T-helper 1 cell treated with Interleukin-12 subunit alpha and Interleukin-12 subunit beta and Interleukin-4 antibody, amounts not matched to agents 30 μg/mL and 1 μg/mL, for 36 hours (primary cell): ENCODE results near the gene OR8B4.
"Not testable (repeated sequence)": the region's sequence is repeated elsewhere in the genome, so short reads cannot be mapped to it uniquely, and the experiment has no call there.

ENCODE experiments used
- H3K27ac Mint-ChIP-seq: one replicate; pipeline ENCODE4 v1.8.0; 2021; ENCODE audit warnings: mild to moderate bottlenecking, mixed read lengths
- H3K27me3 Mint-ChIP-seq: one replicate; pipeline ENCODE4 v1.8.0; 2021; ENCODE audit warnings: low read depth, mixed read lengths
- H3K36me3 Mint-ChIP-seq: one replicate; pipeline ENCODE4 v1.8.0; 2021; ENCODE audit warnings: low read depth, mixed read lengths
- H3K4me1 Mint-ChIP-seq: one replicate; pipeline ENCODE4 v1.8.0; 2021; ENCODE audit warnings: low read depth, mixed read lengths
- H3K4me3 Mint-ChIP-seq: one replicate; pipeline ENCODE4 v1.8.0; 2021; ENCODE audit warnings: mild to moderate bottlenecking, moderate library complexity, mixed read lengths
- H3K9me3 Mint-ChIP-seq: one replicate; pipeline ENCODE4 v1.8.0; 2021; ENCODE audit warnings: mixed read lengths

The OR8B4 gene

GRCh38 chr11:124382857-124383256 is 41.8 kb downstream of the OR8B4 start:
- H3K27me3 Mint-ChIP-seq, H3K4me1 Mint-ChIP-seq, H3K4me3 Mint-ChIP-seq, H3K9me3 Mint-ChIP-seq, H3K27ac Mint-ChIP-seq, H3K36me3 Mint-ChIP-seq: not testable (repeated sequence)

DNA sequence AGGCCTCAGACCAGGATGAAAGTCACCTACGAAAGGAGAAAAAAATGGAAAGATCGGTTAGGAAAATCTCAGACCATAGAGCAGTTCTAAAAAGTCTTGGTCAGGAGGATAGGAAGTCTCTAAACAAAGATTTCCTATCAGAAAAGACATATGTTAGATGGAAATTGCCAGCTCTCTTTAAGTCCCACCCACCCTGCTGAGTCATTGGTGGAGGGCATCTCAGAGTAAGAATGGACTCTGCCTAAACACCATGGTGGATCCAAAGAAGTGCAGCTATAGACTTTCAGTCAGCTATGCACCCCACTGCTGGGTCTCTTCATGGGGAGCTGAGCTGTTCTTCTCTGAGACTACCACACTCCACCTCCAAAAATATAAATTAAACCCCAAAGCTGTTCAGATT is 44.1 kb downstream of the OR8B4 start:
- H3K9me3 Mint-ChIP-seq, result no peaks in the 10 kb centered on the region
- no peaks in the 10 kb centered on the region for H3K27me3 Mint-ChIP-seq
- no peaks in the 10 kb centered on the region for H3K36me3 Mint-ChIP-seq
- no peaks in the 10 kb centered on the region for H3K4me1 Mint-ChIP-seq
- H3K4me3 Mint-ChIP-seq, result no peak overlapping the region
- no peak overlapping the region for H3K27ac Mint-ChIP-seq

GRCh38 chr11:124376280-124376679 is 48.4 kb downstream of the OR8B4 start:
- Mint-ChIP-seq H3K27me3 (no peaks in the 10 kb centered on the region), H3K27ac (no peak overlapping the region), H3K4me1 (no peaks in the 10 kb centered on the region), H3K36me3 (no peaks in the 10 kb centered on the region), H3K9me3 (no peaks in the 10 kb centered on the region), H3K4me3 (no peak overlapping the region)
